OCI-M2 (cell line): ENCODE measurements around the gene CFAP99.

Experiments used
- DNase-seq: peaks from one replicate; lab custom pipeline; 2025; ENCODE audit not compliant: unreplicated experiment; lab: John Stamatoyannopoulos, UW

The CFAP99 gene

GRCh38 chr4:2497931-2498330 is 79.2 kb downstream of the CFAP99 start:
- DNase-seq, result no peak

- no peak for DNase-seq
Observed at GRCh38 chr4:2500547-2500946, 81.8 kb downstream of the CFAP99 start.

GRCh38 chr4:2501034-2501594 is 82.4 kb downstream of the CFAP99 start:
- DNase-seq, result no peak

DNA sequence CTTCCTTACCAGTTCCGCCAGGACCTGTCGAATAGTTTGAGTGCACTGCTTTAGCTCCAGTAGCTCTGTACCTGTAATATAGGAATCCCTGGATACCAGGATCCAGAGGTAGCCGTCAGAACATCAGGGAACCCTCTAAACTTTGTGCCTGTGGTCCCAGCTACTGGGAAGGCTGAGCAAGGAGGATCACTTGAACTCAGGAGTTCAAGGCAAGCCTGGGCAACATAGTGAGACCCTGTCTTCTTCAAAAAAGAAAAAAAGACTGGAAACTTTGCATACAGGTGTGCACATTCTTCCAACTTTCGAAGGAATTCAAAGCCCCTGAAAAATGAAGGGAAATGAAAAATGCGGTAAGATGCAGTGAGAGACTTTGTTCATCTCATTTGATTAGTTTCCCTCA is 85.1 kb downstream of the CFAP99 start:
- DNase-seq, result no peak

DNA sequence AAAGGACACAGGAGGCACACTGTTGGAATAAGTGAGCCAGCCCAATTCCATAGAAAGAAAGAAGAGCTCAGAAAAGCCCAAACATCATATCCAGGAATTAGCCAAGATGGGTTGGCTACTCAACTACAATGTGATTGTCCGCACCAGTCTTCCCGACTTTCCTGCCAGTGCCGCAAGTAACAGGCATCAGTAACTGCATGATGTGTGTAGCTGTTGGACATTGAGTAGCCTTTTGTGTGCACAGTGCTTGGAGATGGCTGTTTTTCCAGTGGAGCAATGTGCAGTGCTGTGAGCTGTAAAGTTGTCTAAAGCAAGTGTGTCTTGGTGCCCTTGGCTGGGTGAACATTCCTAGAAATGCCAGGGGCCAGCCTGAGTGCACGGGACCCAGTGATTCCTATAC is 88.5 kb downstream of the CFAP99 start:
- DNase-seq, result no peak

DNA sequence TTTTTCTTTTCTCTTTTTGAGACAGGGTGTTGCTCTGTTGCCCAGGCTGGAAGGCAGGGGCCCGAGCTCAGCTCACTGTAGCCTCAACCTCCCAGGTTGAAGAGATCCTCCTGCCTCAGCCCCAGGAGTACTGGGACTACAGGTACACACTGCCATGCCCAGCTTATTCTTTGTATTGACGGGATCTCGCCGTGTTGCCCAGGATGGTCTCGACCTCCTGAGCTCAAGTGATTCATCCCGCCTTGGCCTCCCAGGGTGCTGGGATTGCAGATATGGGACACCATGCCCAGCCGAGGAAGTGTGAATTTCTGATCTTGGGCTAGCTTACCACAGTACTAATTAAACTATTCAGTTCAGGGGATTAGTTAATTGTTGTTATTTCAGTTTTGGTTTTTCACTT is 89.1 kb downstream of the CFAP99 start:
- DNase-seq, result no peak

GRCh38 chr4:2510351-2511259 is 91.8 kb downstream of the CFAP99 start:
- no peak for DNase-seq

GRCh38 chr4:2511645-2512131 is 92.9 kb downstream of the CFAP99 start:
- DNase-seq, result no peak
